ENCODE results near the gene TEX38. TPM values are rescaled to one million over a fixed set of nuclear protein-coding genes. Genes with fewer than 3 reads are reported as not detected.
A peak's percentile ranks its signal among the peaks of the same experiment; 100 is the strongest.

Gene TEX38
- total RNA-seq, 1 experiment from 2014 or later, result not detected

GRCh38 chr1:46708121-46708520 lies 36.5 kb downstream of the TEX38 start:
- Mint-ChIP-seq H3K27me3 (ENCODE audit: insufficient read depth, unreplicated experiment) (no peaks in the 10 kb centered on the region), H3K4me1 (ENCODE audit: insufficient read depth, unreplicated experiment) (peaks cover 6% of the 10 kb centered on the region), H3K27ac (ENCODE audit: low read depth, unreplicated experiment) (peak overlapping the region; percentile 10), H3K4me3 (ENCODE audit: unreplicated experiment) (no peak overlapping the region), H3K36me3 (ENCODE audit: insufficient read depth, unreplicated experiment) (peaks cover 69% of the 10 kb centered on the region), H3K9me3 (ENCODE audit: unreplicated experiment) (no peaks in the 10 kb centered on the region)
- POLR2A ChIA-PET, result interaction anchor here (0.8 to 1.5 kb wide), 2 partner anchors 11 to 17 kb away, joined by 3 to 6 read pairs; partner anchors contain the start of gene EFCAB14
- no TSS peak for BruUV-seq (replicated peaks)
- no peak for DNase-seq (ENCODE audit: unreplicated experiment)
- intact Hi-C loops (cut with micrococcal nuclease), result no loop called here
- CTCF ChIA-PET, result interaction anchor here (0.6 to 1.5 kb wide), 4 partner anchors 17 to 467 kb away, joined by 3 to 4 read pairs (median 3); no protein-coding TSS in a partner anchor
- no peak for TF ChIP-seq CTCF (IDR thresholded peaks at IDR 0.05; ENCODE audit: unreplicated experiment)

GRCh38 chr1:46714976-46715375 lies 43.3 kb downstream of the TEX38 start:
- H3K27me3 Mint-ChIP-seq (ENCODE audit: insufficient read depth, unreplicated experiment), result no peaks in the 10 kb centered on the region
- intact Hi-C loops (cut with micrococcal nuclease), result no loop called here
- no peaks in the 10 kb centered on the region for H3K9me3 Mint-ChIP-seq (ENCODE audit: unreplicated experiment)
- H3K27ac Mint-ChIP-seq (ENCODE audit: low read depth, unreplicated experiment), result no peak overlapping the region
- POLR2A ChIA-PET, result interaction anchor here (0.7 to 0.9 kb wide), 2 partner anchors 13 to 15 kb away, joined by 3 read pairs; no protein-coding TSS in a partner anchor
- H3K4me1 Mint-ChIP-seq (ENCODE audit: insufficient read depth, unreplicated experiment), result peaks cover 25% of the 10 kb centered on the region
- no peak overlapping the region for H3K4me3 Mint-ChIP-seq (ENCODE audit: unreplicated experiment)
- DNase-seq (ENCODE audit: unreplicated experiment), result no peak
- BruUV-seq (replicated peaks), result no TSS peak
- TF ChIP-seq CTCF (IDR thresholded peaks at IDR 0.05; ENCODE audit: unreplicated experiment), result no peak
- peaks cover 58% of the 10 kb centered on the region for H3K36me3 Mint-ChIP-seq (ENCODE audit: insufficient read depth, unreplicated experiment)
- CTCF ChIA-PET, result no interaction called here

GRCh38 chr1:46717654-46718053 lies 46.0 kb downstream of the TEX38 start:
- H3K27ac Mint-ChIP-seq (ENCODE audit: low read depth, unreplicated experiment), result peak overlapping the region; percentile 90
- BruUV-seq (replicated peaks), result no TSS peak
- peaks cover 25% of the 10 kb centered on the region for H3K4me1 Mint-ChIP-seq (ENCODE audit: insufficient read depth, unreplicated experiment)
- CTCF ChIA-PET, result interaction anchor here (0.6 to 1.9 kb wide), 3 partner anchors 8 to 274 kb away, joined by 3 to 5 read pairs (median 4); no protein-coding TSS in a partner anchor
- H3K36me3 Mint-ChIP-seq (ENCODE audit: insufficient read depth, unreplicated experiment), result peaks cover 40% of the 10 kb centered on the region
- no peaks in the 10 kb centered on the region for H3K9me3 Mint-ChIP-seq (ENCODE audit: unreplicated experiment)
- no peak for DNase-seq (ENCODE audit: unreplicated experiment)
- intact Hi-C loops (cut with micrococcal nuclease), result loop anchor here (2.0 kb wide), 1 partner anchor 161 kb away; no protein-coding TSS in a partner anchor
- no peaks in the 10 kb centered on the region for H3K27me3 Mint-ChIP-seq (ENCODE audit: insufficient read depth, unreplicated experiment)
- H3K4me3 Mint-ChIP-seq (ENCODE audit: unreplicated experiment), result peak overlapping the region; percentile 82
- POLR2A ChIA-PET, result interaction anchor here (1.0 to 3.9 kb wide), 6 partner anchors 15 to 316 kb away, joined by 3 to 18 read pairs (median 7); partner anchors contain the start of genes ATPAF1, MKNK1 and MOB3C
- TF ChIP-seq CTCF (IDR thresholded peaks at IDR 0.05; ENCODE audit: unreplicated experiment), result no peak

- Mint-ChIP-seq H3K4me3 (ENCODE audit: unreplicated experiment) (peak overlapping the region; percentile 82), H3K36me3 (ENCODE audit: insufficient read depth, unreplicated experiment) (peaks cover 34% of the 10 kb centered on the region), H3K4me1 (ENCODE audit: insufficient read depth, unreplicated experiment) (peaks cover 25% of the 10 kb centered on the region), H3K9me3 (ENCODE audit: unreplicated experiment) (no peaks in the 10 kb centered on the region), H3K27me3 (ENCODE audit: insufficient read depth, unreplicated experiment) (no peaks in the 10 kb centered on the region), H3K27ac (ENCODE audit: low read depth, unreplicated experiment) (peak overlapping the region; percentile 90)
- ChIA-PET POLR2A (interaction anchor here (0.6 to 3.9 kb wide), 16 partner anchors 8 to 615 kb away, joined by 3 to 18 read pairs (median 4); partner anchors contain the start of genes ATPAF1, CMPK1, MKNK1 and MOB3C), CTCF (no interaction called here)
- DNase-seq (ENCODE audit: unreplicated experiment), result peak; percentile 10
- BruUV-seq (replicated peaks), result no TSS peak
- intact Hi-C loops (cut with micrococcal nuclease), result loop anchor here (2.0 kb wide), 1 partner anchor 162 kb away; no protein-coding TSS in a partner anchor
- TF ChIP-seq CTCF (IDR thresholded peaks at IDR 0.05; ENCODE audit: unreplicated experiment), result no peak
Measured at GRCh38 chr1:46718340-46718726, 46.7 kb downstream of the TEX38 start.
